Hematopoietic multipotent progenitor cell treated with erythropoietin and hydrocortisone succinate and interleukin-3 and kit ligand, for 4 days (in vitro differentiated cells): ENCODE data around the gene STARD13.

Experiments used
- DNase-seq: peaks from one replicate; pipeline ENCODE4 v3.0.0-alpha.2; 2015

The STARD13 gene

DNA sequence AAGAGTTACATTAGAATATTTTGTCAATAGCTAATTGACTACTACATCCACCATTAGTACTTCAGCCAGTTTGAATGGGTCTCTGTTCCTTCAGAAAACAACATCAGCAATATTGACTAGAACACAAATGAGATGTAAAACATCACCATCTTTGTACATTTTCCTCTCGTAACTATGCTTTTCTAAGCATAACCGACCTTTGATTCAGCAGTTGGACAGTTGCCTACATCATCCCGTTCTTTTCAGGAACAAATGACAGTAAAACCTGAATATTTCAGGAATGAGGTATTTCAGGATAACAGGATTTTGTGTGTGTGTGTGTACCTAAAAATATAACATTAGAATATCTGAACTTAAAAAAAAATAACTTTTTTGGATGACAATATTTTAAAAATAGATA lies 60.9 kb downstream of the STARD13 start:
- no peak for DNase-seq

DNA sequence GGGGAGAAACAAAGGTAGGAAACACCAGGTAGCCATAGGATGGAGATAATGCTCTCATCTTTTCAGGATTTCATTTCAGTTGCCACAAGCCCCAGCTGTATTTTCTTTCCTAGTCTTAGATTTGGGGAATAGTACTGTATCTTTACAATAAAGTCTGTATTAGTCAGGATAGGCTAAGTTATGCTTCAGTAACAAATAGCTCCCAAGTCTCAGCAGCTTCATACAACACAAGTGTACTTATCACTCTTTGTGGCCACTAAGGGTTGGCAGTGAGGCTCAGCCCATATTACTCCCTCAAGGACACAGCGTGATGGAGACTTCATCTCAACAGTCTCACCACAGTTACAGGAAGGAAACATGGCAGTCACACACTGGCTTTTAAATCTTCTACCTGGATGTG lies 61.4 kb downstream of the STARD13 start:
- DNase-seq, result no peak

DNA sequence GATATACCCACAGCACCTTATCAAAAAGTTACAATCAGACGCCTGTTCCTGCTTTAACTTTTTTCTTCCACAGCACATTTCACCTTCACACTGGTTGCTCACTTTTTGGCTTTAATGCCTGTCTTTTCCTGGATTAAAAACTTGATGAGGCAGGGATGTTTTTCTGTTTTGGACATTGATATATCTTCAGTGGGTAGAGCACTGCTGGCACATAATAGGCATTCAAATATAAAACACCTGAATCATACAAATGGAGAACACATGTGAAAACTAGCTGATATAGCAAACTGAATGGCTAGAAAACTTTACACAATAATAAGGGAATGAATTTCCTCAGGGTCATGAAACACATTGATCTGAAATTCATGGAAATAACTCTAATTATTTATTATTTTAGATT lies 65.6 kb downstream of the STARD13 start:
- DNase-seq, result no peak

DNA sequence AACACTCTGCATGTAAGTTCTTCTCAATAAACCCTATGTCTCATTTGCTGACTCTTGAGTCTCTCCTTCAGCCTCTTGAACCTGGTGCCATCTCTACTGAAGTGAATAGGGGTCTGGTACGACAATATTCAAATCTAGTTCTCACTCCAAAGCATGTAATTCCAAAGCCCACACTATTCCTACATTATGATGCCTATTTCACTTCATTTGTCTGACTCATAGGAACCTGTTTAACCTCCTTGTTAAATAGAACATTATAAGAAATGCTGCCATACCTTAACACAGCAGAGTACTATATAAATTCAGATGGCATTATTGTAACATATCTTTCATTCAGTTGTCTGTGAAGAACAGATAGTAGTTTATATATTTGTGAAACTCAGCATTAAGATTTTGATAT lies 67.1 kb downstream of the STARD13 start:
- DNase-seq, result no peak

DNA sequence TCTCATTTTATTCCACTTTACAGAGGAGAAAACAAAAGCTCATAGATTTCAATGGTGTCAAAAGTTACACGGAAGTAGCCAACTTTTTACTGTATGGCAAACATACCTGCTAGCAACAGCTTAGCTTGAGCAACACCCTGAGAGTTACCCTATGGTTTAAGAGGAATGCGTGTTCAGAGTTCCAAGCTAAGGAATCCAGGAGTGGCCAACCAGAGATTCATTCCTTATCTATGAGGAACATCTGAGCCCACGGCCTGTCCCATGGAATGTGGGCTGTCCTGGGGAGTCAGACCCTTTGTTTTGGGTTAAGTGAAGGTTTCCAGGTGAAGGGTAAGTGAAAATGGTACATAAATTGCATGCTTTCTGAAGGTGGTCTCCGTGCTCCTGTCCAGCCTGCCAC lies 67.5 kb downstream of the STARD13 start:
- no peak for DNase-seq

DNA sequence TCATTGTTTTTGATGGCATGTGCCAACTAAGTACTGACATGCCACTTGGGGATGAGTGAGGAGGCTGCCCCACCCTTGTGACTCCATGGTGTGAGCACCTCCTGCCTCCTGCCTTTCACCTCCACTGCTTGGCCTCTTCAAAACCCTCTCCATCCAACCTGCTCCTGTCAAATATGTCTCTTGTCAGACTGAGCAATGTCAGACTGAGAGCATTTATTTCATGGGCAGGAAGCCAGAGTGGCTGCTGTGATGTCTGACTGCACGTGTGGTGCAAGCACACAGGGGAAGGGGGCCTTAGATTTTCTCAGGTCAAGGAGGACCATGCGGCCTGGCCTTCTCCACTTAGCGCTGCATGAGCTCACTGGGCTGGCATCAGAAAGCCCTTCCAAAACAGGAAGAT lies 68.3 kb downstream of the STARD13 start:
- no peak for DNase-seq

DNA sequence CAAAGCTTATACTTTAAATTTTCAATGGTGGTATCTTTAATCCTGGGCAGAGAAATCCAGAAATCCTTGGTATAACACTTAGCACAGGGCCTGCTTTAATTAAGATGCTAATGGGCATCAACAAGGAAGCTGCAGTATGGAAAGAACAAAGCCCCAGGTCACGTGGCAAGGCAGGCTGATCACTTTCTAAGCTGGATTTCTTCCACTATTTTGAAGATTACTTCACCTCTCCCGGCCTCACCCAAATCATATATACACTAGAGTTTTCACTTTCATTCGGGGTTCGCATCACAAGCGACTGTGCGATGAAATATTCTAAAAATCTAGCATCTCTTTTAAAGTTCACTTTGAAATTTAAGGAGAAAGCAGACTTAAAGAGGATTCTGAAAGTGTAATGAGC lies 71.8 kb downstream of the STARD13 start:
- DNase-seq, result peak; percentile 40

DNA sequence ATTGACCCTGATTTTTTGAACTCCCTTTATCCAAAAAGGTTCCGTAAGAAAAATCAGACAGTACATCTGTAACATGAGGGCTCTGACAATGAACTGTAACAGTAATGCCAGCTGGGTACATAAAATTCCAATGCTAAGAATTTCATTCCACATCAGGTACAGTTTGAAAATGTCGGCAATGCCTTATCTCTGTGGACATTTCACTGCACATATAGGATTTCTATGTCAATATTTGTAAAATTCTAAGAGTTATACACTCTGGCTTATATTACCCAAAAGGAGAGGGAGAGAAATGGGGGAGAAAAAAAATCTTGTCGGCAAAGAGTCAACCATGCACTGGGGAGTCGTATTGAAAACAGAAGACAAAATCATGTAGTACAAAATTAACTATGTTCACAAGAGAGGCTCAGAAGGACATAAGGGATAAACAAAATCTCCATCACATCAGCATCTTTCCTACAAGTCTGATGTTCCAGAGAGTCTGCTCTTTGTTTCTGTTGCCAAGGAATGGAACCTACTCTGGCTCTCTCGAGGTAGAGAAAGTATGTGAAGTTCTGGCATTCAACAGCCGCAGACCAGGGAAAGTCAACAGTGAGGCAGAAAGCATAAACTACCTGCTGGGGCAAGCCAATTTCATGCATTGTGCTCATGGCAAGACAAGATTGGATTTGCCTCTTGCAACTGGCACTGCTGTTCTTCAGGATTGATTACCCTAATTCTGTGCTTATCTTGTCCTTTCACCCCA lies 72.4 kb downstream of the STARD13 start:
- DNase-seq, result no peak

DNA sequence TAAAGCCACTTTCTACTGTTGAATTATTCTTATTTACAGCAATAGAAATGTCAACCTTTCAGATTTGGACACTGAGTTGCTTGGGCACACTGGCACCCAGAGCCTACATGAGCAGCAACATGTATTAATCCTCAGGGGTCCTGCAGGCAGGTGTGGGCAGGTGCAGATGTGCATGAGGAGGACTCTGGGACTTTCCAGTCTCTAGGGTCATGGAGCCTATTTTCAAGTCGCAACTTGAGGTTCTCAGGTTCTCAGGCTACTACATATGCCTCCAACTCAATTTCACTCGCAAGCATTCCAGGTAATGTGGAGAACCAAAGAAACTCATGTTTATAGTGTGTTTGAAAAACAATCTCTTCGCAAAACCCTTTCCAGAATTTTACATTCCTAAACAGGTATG lies 73.2 kb downstream of the STARD13 start:
- DNase-seq, result no peak

DNA sequence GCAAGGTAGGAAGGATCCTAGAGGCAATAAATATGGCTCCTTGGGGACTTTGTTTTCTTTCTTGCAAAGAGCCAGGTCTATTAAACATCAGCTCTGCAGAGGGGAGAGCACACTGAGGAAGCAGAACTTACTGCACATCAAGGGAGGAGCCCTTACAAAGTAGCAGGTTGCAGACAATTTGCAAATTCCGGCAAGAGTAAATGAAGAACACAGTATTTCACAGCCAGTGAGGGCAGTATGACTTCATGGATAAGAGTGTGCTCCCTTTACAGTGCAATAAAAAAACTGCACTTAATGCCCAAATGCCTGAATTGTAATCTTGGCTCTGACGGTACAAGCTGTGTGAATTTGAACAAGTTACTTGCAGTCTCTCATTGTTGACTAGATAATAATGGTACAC lies 75.5 kb downstream of the STARD13 start:
- no peak for DNase-seq

DNA sequence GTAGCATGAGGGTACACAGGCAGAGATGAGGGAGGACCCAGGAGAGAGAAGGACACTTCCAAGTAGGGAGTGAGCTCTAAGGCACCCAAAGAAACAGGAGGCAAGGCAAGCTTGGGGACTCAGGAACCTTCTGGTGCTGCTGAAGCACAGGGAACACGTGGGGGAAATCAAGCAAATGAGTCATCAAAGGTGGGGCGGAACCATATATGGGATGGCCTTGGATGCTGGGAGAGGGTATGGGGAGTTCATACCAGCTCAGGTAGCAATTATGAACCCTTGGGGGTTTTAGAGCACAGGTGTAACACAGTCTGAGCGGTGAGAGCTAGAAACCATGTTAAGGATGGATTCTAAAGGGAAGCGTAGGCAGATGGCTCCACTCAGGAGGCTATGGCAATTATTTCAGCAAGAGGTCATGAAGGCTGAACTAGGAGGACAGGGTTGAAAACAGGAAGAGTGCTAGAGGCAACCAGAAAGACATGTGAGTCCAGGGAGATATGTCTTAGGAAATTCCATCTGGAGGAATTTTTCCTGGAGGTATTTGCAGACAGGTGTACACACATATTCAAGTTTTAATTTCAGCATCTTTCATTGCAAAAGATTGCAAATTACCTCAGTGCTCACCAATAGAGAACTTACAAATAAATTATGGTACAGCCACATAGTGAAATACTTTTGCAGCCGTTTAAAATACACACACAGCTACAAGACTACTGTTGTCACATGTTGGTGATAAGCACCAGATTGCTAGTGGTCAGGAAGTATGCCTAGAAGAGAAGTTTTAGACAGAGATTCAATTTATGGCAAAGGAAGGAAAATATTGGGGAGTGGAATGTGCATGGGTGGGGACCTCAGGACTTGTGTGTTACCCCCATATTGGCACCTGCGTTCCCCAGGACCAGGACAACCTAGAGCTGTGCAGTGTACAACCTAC lies 77.0 kb downstream of the STARD13 start:
- DNase-seq, result peak; percentile 40

DNA sequence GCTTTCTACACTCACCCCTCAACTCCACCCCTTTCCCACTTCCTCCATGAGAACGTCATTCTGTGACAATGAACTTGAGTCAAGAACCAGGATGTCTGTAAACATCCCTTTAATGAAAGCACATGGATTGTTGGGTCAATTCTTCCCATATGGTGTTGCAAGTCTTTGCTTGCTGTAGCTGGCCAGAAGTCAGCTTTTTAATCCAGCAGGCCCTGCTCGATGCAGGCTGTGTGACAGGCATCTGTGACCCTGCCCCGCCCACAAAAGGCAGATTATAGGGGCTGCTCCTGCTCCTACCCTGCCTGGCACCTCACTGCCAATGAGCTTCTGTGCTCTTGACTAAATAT lies 78.0 kb downstream of the STARD13 start:
- DNase-seq, result peak; percentile 25

DNA sequence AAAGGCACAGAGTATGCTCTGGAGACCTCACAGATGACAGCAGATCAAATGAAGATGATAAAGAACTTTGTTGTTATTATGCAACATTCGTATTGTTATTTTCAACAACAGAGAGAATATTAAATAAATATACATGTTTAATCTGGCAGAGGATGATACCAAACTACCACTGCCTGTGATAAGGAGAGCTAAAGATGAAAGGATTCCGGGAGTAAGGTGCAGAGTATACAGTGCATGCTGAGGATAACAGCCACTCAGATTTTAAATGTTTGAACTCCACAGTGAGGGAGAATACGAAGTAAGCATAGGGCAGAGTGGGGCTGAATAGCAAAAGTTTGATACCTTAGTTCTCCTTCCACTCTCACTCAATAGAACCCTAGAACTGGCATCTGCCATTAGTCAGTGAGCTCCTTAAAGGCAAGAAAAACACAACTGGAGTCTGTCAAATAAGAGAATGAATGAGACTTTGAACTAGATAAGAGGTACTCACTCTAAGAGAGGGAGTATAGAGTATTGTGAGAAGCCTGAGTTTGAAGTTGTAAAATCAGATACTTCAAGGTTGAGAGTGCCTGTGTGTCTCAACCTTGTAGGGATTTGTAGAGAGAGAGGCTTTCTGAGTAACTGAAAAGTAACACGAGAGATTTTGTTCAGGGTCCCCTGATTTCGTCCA lies 78.5 kb downstream of the STARD13 start:
- no peak for DNase-seq

DNA sequence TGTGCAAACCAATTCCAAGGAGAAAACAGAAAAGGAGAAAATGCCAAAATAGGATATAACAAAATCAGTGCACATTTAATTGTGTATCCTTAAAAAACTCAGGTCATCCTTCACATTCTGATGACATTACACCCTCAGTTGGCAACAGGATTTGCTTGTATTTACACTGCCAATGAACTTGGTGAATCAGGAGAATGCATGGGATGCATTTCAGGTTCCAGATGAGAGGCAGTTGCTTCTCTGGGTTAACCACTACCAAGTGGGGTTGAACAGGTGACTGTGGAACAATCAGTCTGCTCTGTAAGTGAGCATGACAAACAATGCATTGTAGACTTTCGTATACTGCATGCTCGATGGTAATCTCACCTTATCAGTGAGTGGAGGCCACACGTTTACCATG lies 79.1 kb downstream of the STARD13 start:
- no peak for DNase-seq

DNA sequence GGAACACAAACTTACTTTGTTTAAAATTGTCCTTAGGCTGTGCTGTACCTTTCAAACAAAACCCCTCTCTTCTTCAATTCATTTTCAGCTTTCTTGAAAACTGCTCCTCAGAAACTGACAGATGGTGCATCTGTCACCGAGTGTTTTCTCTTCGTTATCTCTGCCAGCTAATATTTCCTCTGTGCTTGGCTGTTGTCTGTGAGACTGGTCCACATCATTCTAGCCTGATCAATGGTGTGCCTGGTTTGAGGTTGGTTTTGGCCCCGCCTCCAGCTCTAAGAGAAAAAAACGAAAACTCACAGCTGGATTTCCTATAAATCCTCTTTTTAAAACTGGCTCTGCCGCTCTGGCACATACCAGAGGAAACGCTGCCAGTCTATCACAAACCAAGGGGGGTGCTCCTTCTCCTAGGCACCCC lies 79.7 kb downstream of the STARD13 start:
- peak; percentile 76 for DNase-seq

DNA sequence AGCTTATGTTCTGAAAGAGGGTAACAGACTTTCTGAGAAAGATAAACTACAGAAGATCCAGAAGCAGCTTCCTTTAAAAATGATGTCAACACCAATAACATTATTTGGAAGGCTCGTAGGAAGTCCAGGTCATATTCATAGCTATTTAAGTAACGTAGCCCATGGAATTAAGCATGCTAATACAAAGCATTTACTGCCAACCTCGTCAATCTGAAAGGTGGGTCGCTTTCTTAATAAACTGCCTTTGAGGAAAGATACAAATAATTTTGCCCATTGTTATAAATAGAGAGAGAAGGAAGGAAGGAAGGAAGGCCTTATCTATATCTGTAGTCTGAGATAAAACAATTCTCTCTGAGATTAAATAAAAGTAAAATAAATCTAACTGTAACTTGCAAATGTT lies 80.3 kb downstream of the STARD13 start:
- no peak for DNase-seq

DNA sequence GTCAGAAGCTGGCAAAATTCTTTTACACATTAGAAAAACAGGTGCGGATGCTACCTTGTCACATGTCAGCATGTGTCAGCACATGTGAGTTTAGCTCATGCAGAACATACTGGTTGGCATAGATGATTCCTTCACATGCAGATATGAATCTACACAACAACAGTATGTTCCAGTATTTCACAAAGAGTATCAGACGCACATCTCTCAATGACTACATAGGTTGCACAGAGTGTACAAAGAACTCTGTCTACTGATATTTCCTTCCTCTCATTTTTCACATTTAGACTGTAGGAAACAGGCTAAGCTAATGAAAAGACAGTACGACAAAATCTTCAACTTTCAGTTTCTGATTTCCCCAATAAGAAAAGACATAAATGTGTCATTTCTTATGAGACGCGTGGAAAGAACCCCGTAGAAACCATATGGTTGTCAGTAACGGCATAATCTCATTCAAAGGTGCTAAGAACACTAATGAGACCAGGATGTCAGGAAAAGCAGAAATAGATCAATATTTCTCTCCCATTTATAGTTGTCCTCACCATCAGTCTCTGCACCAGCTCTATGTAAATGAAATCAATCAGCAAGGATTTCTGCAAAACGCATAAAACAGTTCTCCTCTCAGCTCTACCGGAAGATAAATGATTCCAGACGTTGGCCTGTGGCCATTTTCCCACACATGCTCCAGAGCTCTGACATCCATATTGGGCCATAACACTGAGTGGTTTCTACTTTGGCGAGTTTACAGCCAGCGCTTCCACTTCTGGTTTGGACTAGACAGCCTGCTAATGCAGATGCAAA lies 81.2 kb downstream of the STARD13 start:
- DNase-seq, result no peak

DNA sequence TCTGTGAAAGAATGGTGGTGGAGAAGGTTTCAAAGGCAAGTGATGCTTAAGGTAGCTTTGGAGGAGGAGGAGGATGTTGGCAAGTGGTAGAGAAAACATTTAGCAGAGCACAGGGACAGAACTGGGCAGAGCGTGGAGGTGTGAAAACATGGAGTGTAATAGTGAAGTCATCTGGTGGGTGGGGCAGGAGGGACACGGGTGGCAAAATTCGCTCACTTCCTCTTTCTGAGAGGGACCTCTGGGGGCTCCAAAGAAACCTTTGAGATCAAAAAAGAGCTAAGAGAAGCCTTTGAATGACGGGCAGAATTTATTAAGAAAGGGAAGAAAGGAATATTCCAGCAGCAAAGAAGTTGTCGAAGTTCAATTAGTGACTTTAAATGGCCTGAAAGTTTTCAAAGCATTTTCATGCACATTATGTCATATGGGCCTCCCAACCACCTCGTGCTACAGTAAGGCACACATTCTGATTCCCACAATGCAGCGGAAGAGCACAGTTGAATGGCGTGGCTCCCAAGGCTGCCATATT lies 82.8 kb downstream of the STARD13 start:
- peak; percentile 56 for DNase-seq

DNA sequence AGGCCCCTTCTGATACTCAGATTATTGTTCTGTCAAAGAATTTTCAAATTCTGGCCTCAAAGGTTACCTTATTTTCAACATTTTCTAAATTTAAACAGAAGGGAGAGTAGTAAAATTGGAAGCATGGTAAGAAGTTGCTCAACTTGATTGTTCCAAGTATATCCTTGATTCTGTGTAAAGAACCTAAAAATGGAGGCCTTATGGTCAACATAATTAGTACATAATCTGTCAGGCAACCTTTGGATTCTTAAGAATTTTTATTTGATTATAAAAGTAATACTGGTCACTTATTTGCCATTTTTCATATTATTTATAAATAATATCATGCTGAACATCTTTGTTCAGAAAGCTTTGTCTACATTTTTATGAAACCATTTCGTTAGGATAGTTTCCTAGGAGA lies 83.9 kb downstream of the STARD13 start:
- DNase-seq, result no peak

DNA sequence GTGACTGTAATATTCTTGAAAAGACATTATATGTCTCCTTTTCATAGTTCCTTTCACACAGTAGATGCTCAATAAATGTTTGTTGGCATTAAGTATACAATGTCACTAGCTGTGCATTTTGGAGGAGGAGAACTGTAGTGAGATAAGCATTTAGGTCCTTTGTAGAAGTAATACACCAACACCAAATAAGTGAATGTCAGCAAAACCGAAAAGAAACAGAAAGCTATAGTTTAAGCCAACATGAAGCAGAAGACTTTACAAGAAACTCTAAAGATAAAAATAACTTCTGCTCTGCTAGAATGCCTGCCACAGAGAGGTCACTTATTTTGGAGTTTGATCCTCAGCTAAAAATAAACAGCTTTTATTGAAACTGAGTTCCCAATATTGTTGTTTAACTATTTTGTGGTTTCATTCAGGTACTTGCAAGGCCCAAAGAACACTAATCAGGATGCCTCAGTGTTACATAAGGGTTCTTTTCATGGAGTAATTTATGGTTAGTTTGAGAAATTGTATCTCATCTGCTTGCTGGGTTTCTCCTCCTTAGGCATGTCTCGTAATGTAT lies 86.2 kb downstream of the STARD13 start:
- DNase-seq, result no peak

DNA sequence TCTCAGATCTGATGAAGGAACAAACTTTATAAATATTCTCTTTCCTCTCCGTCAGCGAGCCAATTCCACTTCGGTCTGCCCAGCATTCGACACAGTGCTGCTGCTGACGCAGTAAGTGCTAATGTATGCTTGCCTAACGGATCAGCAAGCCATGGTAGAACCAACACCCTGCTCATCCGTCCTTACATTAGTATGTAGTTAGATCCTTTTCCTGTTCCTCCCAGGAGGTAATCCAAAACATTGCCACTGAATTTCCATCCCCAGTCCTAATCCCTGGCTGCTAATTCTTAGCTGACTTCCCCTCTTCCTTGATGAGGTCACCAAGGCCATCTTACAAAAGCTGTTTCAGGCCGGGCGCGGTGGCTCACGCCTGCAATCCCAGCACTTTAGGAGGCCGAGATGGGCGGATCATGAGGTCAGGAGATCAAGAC lies 88.0 kb downstream of the STARD13 start:
- no peak for DNase-seq

DNA sequence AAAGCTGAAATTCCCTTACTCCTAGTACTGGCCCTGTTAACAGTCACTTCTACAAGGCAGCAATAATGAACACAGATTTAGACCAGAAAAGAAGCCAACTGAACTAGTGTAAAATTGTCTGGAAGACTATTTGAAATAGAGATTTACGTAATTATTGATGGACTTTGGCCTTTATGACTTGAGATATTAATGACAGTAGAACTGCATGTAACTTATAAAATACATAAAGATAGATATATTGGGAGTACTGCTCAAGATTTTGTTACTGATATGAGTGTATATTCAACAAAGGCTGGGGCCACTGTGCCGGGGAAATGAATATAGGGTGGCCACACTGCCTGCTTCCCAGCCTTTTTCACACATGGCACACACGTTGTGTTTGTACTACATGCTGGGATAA lies 88.8 kb downstream of the STARD13 start:
- DNase-seq, result no peak
